ENCODE measurements around the gene LINS1. TPM values are rescaled to one million over a fixed set of nuclear protein-coding genes. Genes with fewer than 3 reads are reported as not detected.

The LINS1 gene
- total RNA-seq, 2 experiments from 2014 or later: 38.9 to 39.6 TPM

GRCh38 chr15:100558771-100559254 lies 43.2 kb downstream of the LINS1 start:
- Histone ChIP-seq H3K27me3 (ENCODE audit: control insufficient read depth in 1 of 2, insufficient read depth in 2 of 2, low read length in 2 of 2) (no peaks in the 10 kb centered on the region), H3K9me3 (ENCODE audit: control insufficient read depth in 1 of 2, insufficient read depth in 1 of 2, low read length in 2 of 2) (no peaks in the 10 kb centered on the region), H3K36me3 (ENCODE audit: insufficient read depth, low read length) (peaks cover 2% of the 10 kb centered on the region), H3K4me1 (ENCODE audit: insufficient read depth, low read length) (no peaks in the 10 kb centered on the region), H3K4me3 (ENCODE audit: low read length) (no peak overlapping the region), H3K27ac (ENCODE audit: low read depth in 1 of 2, low read length in 2 of 2) (no peak overlapping the region)
- Mint-ChIP-seq H3K4me3 (no peak overlapping the region), H3K4me1 (ENCODE audit: low read depth) (no peaks in the 10 kb centered on the region), H3K9me3 (no peaks in the 10 kb centered on the region), H3K36me3 (ENCODE audit: low read depth) (peaks cover 41% of the 10 kb centered on the region), H3K27me3 (no peaks in the 10 kb centered on the region), H3K27ac (no peak overlapping the region)
- CTCF ChIA-PET: no interaction called here
- no peak for DNase-seq
- POLR2A ChIA-PET: no interaction called here
- intact Hi-C loops (cut with DNase I, micrococcal nuclease): no loop called here
- TF ChIP-seq, protein P1, sequence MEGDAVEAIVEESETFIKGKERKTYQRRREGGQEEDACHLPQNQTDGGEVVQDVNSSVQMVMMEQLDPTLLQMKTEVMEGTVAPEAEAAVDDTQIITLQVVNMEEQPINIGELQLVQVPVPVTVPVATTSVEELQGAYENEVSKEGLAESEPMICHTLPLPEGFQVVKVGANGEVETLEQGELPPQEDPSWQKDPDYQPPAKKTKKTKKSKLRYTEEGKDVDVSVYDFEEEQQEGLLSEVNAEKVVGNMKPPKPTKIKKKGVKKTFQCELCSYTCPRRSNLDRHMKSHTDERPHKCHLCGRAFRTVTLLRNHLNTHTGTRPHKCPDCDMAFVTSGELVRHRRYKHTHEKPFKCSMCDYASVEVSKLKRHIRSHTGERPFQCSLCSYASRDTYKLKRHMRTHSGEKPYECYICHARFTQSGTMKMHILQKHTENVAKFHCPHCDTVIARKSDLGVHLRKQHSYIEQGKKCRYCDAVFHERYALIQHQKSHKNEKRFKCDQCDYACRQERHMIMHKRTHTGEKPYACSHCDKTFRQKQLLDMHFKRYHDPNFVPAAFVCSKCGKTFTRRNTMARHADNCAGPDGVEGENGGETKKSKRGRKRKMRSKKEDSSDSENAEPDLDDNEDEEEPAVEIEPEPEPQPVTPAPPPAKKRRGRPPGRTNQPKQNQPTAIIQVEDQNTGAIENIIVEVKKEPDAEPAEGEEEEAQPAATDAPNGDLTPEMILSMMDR (IDR thresholded peaks at IDR 0.05): no peak
- no peak for ATAC-seq (ENCODE audit: poor library complexity)

- no peak for ATAC-seq (ENCODE audit: poor library complexity)
- intact Hi-C loops (cut with DNase I, micrococcal nuclease): no loop called here
- Mint-ChIP-seq H3K27me3 (no peaks in the 10 kb centered on the region), H3K36me3 (ENCODE audit: low read depth) (peaks cover 29% of the 10 kb centered on the region), H3K4me1 (ENCODE audit: low read depth) (no peaks in the 10 kb centered on the region), H3K4me3 (no peak overlapping the region), H3K27ac (no peak overlapping the region), H3K9me3 (no peaks in the 10 kb centered on the region)
- H3K27me3 ChIP-seq (ENCODE audit: control insufficient read depth in 1 of 2, insufficient read depth in 2 of 2, low read length in 2 of 2): no peaks in the 10 kb centered on the region
- H3K36me3 ChIP-seq (ENCODE audit: insufficient read depth, low read length): no peaks in the 10 kb centered on the region
- no peak for DNase-seq
- CTCF ChIA-PET: no interaction called here
- H3K27ac ChIP-seq (ENCODE audit: low read depth in 1 of 2, low read length in 2 of 2): no peak overlapping the region
- peaks cover 0 to 4% of the 10 kb centered on the region in 2 experiments for H3K9me3 ChIP-seq (ENCODE audit: control insufficient read depth in 1 of 2, insufficient read depth in 1 of 2, low read length in 2 of 2)
- H3K4me3 ChIP-seq (ENCODE audit: low read length): no peak overlapping the region
- POLR2A ChIA-PET: no interaction called here
- H3K4me1 ChIP-seq (ENCODE audit: insufficient read depth, low read length): no peaks in the 10 kb centered on the region
- TF ChIP-seq, protein P1 (IDR thresholded peaks at IDR 0.05): no peak
These were observed 48.5 kb downstream of the LINS1 start for GRCh38 chr15:100553468-100553867.

GRCh38 chr15:100547961-100548360 lies 54.0 kb downstream of the LINS1 start:
- Histone ChIP-seq H3K4me3 (ENCODE audit: low read length) (no peak overlapping the region), H3K4me1 (ENCODE audit: insufficient read depth, low read length) (peaks cover 8% of the 10 kb centered on the region), H3K27ac (ENCODE audit: low read depth in 1 of 2, low read length in 2 of 2) (no peak overlapping the region), H3K27me3 (ENCODE audit: control insufficient read depth in 1 of 2, insufficient read depth in 2 of 2, low read length in 2 of 2) (peaks cover 0 to 2% of the 10 kb centered on the region in 2 experiments), H3K36me3 (ENCODE audit: insufficient read depth, low read length) (no peaks in the 10 kb centered on the region), H3K9me3 (ENCODE audit: control insufficient read depth in 1 of 2, insufficient read depth in 1 of 2, low read length in 2 of 2) (peaks cover 0 to 4% of the 10 kb centered on the region in 2 experiments)
- H3K9me3 Mint-ChIP-seq: no peaks in the 10 kb centered on the region
- ATAC-seq (ENCODE audit: poor library complexity) (no peak), DNase-seq (no peak)
- TF ChIP-seq, protein P1 (IDR thresholded peaks at IDR 0.05): no peak
- H3K4me1 Mint-ChIP-seq (ENCODE audit: low read depth): peaks cover 4% of the 10 kb centered on the region
- CTCF ChIA-PET: no interaction called here
- H3K36me3 Mint-ChIP-seq (ENCODE audit: low read depth): peaks cover 21% of the 10 kb centered on the region
- no peaks in the 10 kb centered on the region for H3K27me3 Mint-ChIP-seq
- POLR2A ChIA-PET: no interaction called here
- no peak overlapping the region for H3K4me3 Mint-ChIP-seq
- H3K27ac Mint-ChIP-seq: no peak overlapping the region
- intact Hi-C loops (cut with DNase I, micrococcal nuclease): no loop called here
